HG03025 (cell line): ENCODE results near the gene HAL.

Experiments
- ATAC-seq: cut with Tn5 transposase; IDR thresholded peaks from one replicate; pipeline ENCODE4 v1.9.1; 2021; ENCODE audit warnings: mild to moderate bottlenecking, moderate library complexity; ENCODE audit not compliant: unreplicated experiment, low FRiP score

HAL gene

DNA sequence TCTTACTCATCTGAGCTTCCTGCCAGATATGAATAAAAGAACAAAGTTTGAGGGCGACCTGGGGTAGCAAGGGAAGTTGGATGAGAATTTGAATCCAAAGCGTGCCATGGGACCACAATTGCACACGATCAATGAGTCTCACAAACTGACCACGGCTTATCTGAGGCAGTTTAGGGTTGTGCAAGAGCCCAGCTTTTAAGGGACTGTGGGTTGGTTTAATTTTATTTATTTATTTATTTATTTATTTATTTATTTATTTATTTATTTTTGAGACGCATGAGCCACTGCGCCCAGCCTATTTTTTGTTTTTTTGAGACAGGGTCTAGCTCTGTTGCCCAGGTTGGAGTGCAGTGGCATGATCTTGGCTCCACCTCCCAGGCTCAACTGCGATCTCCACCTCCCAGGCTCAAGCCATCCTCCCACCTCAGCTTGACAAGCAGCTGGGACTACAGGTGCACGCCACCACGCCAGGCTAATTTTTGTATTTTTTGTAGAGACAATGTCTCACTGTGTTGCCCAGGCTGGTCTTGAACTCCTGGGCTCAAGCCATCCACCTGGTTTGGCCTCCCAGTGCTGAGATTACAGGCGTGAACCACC, 51.9 kb downstream of the HAL start:
- no peak for ATAC-seq

DNA sequence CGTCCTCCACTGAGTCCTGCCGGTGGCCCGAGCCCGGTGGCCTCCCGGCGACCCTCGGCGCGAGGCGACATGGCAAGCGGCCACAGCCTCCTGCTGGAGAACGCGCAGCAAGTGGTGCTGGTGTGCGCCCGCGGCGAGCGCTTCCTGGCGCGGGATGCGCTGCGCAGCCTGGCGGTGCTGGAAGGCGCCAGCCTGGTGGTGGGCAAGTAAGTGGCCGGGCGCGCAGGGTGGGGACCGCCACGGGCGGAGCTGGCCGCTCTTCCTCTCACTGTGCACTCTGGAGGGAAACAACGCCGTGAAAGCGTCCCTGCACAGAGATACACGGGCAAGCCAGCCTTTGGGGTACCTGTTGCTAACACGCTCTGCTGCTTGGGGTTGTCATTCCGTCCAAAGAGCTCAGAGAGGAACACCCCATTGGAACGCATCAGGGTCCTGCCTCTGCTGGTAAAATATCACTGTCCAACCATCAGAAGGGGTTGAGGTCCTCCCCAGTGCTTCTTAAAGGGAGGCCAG, 52.8 kb downstream of the HAL start, which contains the start of gene AMDHD1:
Gene AMDHD1, plus strand, starts transcription at position 2 of the 513 bp plus-strand sequence. Its CDS starts 68 bp downstream, at position 70.
- ATAC-seq: peak; percentile 57

DNA sequence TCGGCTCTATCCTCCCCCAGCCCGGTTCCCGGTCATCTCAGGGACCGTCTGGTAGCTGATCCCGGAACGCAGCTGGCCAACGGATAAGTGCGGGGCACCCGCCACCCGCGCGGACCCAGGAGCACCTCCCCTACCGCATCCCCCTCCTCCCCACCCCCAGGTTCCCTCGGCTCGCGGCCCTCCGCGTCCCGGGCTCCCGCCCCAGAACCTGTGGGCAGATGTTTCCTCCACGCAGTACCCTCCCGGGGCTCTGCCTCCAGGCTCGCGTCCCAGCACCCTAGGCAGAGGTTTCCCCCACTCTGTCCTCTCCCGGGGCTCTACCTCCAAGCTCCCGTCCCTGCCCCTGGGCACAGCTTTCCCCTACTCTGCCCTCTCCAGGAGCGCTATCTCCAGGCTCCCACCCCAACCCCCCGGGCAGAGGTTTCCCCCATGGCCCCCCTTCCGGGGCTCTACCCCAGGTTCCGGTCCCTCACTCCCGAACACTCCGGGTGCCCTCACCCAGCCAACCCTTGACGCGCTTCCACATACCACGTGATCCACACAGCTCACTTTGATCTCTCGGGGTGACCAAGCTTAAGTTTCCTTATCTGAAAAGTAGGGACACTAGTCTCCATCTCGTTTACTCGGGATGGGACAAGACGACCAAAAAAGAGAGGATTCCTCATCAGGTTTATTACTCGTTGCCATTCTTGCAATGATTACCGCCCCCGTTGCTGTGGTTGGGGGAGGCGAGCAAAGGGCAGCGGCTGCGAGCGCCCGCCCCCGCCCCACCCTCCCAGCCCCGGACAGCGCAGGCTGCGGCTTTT, 53.4 kb downstream of the HAL start, which contains the start of gene CCDC38:
Gene CCDC38, minus strand, starts transcription at position 91 of the 806 bp plus-strand sequence. CDS start 6,105 bp downstream, outside the sequence.
- peak; percentile 92 for ATAC-seq

- no peak for ATAC-seq
Measured at GRCh38 chr12:95942101-95942523, 54.0 kb downstream of the HAL start.

DNA sequence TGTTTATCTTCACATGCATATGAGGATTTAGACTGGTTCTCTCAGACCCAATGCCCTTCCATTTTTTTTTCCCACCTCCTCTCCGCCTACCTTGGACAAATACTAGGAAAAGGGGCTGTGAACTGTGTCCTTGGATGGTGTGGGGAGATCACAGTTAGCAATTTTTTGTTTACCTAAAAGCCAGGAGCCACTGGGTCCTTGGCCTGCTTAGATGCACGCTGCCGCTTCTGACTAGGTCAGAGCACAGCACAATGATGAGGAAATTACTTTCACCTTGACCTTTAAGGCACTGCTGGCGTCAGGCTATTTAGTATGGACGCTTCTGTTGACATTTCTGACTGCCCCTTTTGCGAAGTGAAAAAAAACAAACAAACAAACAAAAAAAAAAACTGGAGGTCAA, 55.6 kb downstream of the HAL start:
- ATAC-seq: no peak
